ENCODE measurements around the gene ISL1. TPM values are rescaled to one million over a fixed set of nuclear protein-coding genes. Genes with fewer than 3 reads are reported as not detected.

ISL1 gene
- total and polyA plus RNA-seq, 2 of the 4 experiments (the other 2 are of a cell fraction): under 0.01 TPM; not detected in 1

DNA sequence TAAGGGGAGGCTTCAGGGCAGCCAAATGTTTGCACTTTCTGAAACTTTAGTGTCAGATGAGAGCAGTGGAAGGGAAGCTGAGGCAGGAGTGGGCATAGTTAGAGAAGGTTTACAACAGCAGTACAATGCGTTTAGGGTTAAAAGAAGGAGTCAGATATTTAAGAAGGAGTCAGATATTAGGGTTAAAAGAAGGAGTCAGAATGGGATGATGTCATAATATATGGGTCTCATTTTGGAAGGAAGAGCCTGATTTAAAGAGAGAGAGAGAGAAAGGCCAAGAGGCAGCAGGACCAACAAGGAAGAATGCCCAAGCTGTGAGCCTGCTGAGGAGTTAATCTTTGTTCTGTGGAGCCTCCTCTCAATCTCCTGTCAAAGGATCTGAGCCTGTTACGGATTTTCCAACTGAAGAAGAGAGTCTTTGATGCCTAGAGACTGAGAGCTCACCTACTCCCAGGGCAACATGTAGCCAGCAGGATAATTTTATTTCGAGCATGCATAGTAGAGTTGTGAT lies 9.5 kb downstream of the ISL1 start:
- no peak overlapping the region for H2BK15ac ChIP-seq (ENCODE audit: low read depth, low read length)
- H3K18ac ChIP-seq (ENCODE audit: low read depth, low read length): no peak overlapping the region
- H3K9me3 ChIP-seq (ENCODE audit: control insufficient read depth, insufficient read depth, low read length): no peaks in the 10 kb centered on the region
- dilution Hi-C loops (cut with HindIII; ENCODE audit: low sequenced_read_pairs, unreplicated experiment): no loop called here
- peaks cover 28% of the 10 kb centered on the region for H3K27me3 ChIP-seq (ENCODE audit: control insufficient read depth, insufficient read depth, low read length)
- H2AK9ac ChIP-seq (replicated peaks; ENCODE audit: low read depth, low read length, poor library complexity): no peak overlapping the region
- H2BK5ac ChIP-seq (ENCODE audit: low read depth, low read length, poor library complexity, severe bottlenecking): no peak overlapping the region
- H4K20me1 ChIP-seq (ENCODE audit: insufficient read depth, low read length): no peaks in the 10 kb centered on the region
- TF ChIP-seq SMC3 (IDR thresholded peaks at IDR 0.05; ENCODE audit: low read depth, low read length): no peak
- no peak for TF ChIP-seq MAFK (IDR thresholded peaks at IDR 0.05; ENCODE audit: low read depth, low read length)
- no peak for TF ChIP-seq BHLHE40 (IDR thresholded peaks at IDR 0.05; ENCODE audit: low read depth, low read length)
- TF ChIP-seq, protein P1, sequence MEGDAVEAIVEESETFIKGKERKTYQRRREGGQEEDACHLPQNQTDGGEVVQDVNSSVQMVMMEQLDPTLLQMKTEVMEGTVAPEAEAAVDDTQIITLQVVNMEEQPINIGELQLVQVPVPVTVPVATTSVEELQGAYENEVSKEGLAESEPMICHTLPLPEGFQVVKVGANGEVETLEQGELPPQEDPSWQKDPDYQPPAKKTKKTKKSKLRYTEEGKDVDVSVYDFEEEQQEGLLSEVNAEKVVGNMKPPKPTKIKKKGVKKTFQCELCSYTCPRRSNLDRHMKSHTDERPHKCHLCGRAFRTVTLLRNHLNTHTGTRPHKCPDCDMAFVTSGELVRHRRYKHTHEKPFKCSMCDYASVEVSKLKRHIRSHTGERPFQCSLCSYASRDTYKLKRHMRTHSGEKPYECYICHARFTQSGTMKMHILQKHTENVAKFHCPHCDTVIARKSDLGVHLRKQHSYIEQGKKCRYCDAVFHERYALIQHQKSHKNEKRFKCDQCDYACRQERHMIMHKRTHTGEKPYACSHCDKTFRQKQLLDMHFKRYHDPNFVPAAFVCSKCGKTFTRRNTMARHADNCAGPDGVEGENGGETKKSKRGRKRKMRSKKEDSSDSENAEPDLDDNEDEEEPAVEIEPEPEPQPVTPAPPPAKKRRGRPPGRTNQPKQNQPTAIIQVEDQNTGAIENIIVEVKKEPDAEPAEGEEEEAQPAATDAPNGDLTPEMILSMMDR (conservative IDR thresholded peaks at IDR 0.05; ENCODE audit: low read depth, low read length): no peak
- TF ChIP-seq RAD21 (IDR thresholded peaks at IDR 0.05; ENCODE audit: low read length): no peak
- TF ChIP-seq FOS (IDR thresholded peaks at IDR 0.05; ENCODE audit: low read depth, low read length): no peak
- TF ChIP-seq NFE2L2 (IDR thresholded peaks at IDR 0.05; ENCODE audit: low read depth, low read length): no peak
- TF ChIP-seq RFX5 (IDR thresholded peaks at IDR 0.05; ENCODE audit: low read depth, low read length): no peak
- TF ChIP-seq MAZ (IDR thresholded peaks at IDR 0.05; ENCODE audit: borderline replicate concordance, low read depth, low read length): no peak
- TF ChIP-seq CHD1 (IDR thresholded peaks at IDR 0.05; ENCODE audit: low read depth, low read length): no peak
- no peak for TF ChIP-seq MXI1 (IDR thresholded peaks at IDR 0.05; ENCODE audit: borderline replicate concordance, low read depth, low read length)
- no peak for TF ChIP-seq CEBPB (IDR thresholded peaks at IDR 0.05; ENCODE audit: low read depth, low read length)
- TF ChIP-seq, protein P2, sequence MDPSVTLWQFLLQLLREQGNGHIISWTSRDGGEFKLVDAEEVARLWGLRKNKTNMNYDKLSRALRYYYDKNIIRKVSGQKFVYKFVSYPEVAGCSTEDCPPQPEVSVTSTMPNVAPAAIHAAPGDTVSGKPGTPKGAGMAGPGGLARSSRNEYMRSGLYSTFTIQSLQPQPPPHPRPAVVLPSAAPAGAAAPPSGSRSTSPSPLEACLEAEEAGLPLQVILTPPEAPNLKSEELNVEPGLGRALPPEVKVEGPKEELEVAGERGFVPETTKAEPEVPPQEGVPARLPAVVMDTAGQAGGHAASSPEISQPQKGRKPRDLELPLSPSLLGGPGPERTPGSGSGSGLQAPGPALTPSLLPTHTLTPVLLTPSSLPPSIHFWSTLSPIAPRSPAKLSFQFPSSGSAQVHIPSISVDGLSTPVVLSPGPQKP (IDR thresholded peaks at IDR 0.05; ENCODE audit: borderline replicate concordance, low read depth, low read length): no peak
- no peak for TF ChIP-seq RCOR1 (IDR thresholded peaks at IDR 0.05; ENCODE audit: insufficient replicate concordance, low read length)
- TF ChIP-seq, protein P3, sequence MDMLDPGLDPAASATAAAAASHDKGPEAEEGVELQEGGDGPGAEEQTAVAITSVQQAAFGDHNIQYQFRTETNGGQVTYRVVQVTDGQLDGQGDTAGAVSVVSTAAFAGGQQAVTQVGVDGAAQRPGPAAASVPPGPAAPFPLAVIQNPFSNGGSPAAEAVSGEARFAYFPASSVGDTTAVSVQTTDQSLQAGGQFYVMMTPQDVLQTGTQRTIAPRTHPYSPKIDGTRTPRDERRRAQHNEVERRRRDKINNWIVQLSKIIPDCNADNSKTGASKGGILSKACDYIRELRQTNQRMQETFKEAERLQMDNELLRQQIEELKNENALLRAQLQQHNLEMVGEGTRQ (IDR thresholded peaks at IDR 0.05; ENCODE audit: low read depth, low read length): no peak
- H3K4ac ChIP-seq (ENCODE audit: low read depth, low read length): no peak overlapping the region
- intact Hi-C loops (cut with micrococcal nuclease): no loop called here
- BruUV-seq (replicated peaks): no TSS peak
- H2BK20ac ChIP-seq (ENCODE audit: low read depth, low read length): no peak overlapping the region
- CTCF ChIA-PET: no interaction called here
- no peaks in the 10 kb centered on the region for H3K4me1 ChIP-seq (ENCODE audit: control insufficient read depth, insufficient read depth, low read length)
- DNase-seq (no peak), ATAC-seq (ENCODE audit: low read depth) (no peak)
- WGBS, 2 experiments (ENCODE audit: extremely low coverage in 2 of 2, insufficient read length in 1 of 2): no CpG with 5 or more reads among the region's 3 CpGs
- no peak overlapping the region for H3K4me2 ChIP-seq (ENCODE audit: low read depth, low read length)
- no peak overlapping the region for H4K5ac ChIP-seq (ENCODE audit: low read depth, low read length)
- no peak overlapping the region for H3K27ac ChIP-seq (ENCODE audit: insufficient read depth, low read length)
- H3K56ac ChIP-seq (ENCODE audit: extremely low read depth, insufficient read depth, low read length): no peak overlapping the region
- no peaks in the 10 kb centered on the region for H3K79me1 ChIP-seq (ENCODE audit: low read depth in 1 of 2, low read length in 2 of 2)
- no peak overlapping the region for H3K9ac ChIP-seq (ENCODE audit: low read depth, low read length)
- in situ Hi-C loops (cut with MboI; ENCODE audit: low sequenced_read_pairs): loop anchor here (25.0 kb wide), 1 partner anchor 1270 kb away; no protein-coding TSS in a partner anchor
- H2BK120ac ChIP-seq (ENCODE audit: low read depth, low read length): no peak overlapping the region
- H3K23ac ChIP-seq (ENCODE audit: low read depth, low read length): no peak overlapping the region
- no peak overlapping the region for H3K14ac ChIP-seq (replicated peaks; ENCODE audit: low read depth, low read length)
- POLR2A ChIA-PET (ENCODE audit: unreplicated experiment): no interaction called here
- no peak overlapping the region for H3K4me3 ChIP-seq (ENCODE audit: insufficient read depth, low read depth, low read length)
- no peak overlapping the region for H4K91ac ChIP-seq (ENCODE audit: insufficient read depth, low read depth, low read length)
- no peak overlapping the region for H2AFZ ChIP-seq (replicated peaks; ENCODE audit: low read length, poor library complexity)
- no peak overlapping the region for H2AK5ac ChIP-seq (ENCODE audit: low read depth, low read length)
- no peaks in the 10 kb centered on the region for H3K9me1 ChIP-seq (ENCODE audit: insufficient read depth, low read length)
- no peak overlapping the region for H4K8ac ChIP-seq (ENCODE audit: low read depth in 2 of 2, low read length in 2 of 2)
- H3K36me3 ChIP-seq (ENCODE audit: control insufficient read depth, insufficient read depth, low read length): no peaks in the 10 kb centered on the region
